ENCODE data around the gene ADAM19.

Gene ADAM19

DNA sequence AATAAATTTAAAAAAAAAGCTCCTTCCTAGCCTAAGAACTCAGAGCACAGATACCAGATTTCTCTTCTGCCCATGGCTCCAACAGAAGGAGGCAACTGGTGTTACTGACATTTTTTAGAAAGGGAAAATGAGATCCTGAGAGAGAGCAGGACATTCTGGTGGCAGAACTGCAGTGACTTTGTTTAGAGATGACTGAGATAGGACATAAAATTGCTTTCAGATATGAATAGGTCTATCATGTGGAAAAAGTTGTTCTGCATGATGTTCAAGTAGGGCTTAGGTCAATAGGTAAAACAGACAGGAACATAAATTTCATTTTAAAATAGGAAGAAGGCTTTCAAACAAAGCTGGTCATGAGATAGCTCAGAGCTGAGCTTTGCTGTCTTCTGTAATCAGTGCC, 66.0 kb downstream of the ADAM19 start:
- no peaks in the 10 kb centered on the region for H3K27me3 ChIP-seq (ENCODE audit: low read depth, low read length)
- no peak overlapping the region for H3K4me3 ChIP-seq (ENCODE audit: low read depth in 1 of 2, low read length in 2 of 2)
- no peak overlapping the region for H3K27ac ChIP-seq (ENCODE audit: low read length)
- peaks cover 5 to 20% of the 10 kb centered on the region in 2 donors for H3K4me1 ChIP-seq (ENCODE audit: control insufficient read depth in 1 of 2, insufficient read depth in 2 of 2, low read length in 2 of 2)
- peaks cover 28 to 41% of the 10 kb centered on the region in 2 donors for H3K36me3 ChIP-seq (ENCODE audit: control insufficient read depth in 1 of 2, insufficient read depth in 2 of 2, low read length in 2 of 2)
- no peaks in the 10 kb centered on the region for H3K9me3 ChIP-seq (ENCODE audit: control insufficient read depth in 1 of 2, low read length in 2 of 2)

DNA sequence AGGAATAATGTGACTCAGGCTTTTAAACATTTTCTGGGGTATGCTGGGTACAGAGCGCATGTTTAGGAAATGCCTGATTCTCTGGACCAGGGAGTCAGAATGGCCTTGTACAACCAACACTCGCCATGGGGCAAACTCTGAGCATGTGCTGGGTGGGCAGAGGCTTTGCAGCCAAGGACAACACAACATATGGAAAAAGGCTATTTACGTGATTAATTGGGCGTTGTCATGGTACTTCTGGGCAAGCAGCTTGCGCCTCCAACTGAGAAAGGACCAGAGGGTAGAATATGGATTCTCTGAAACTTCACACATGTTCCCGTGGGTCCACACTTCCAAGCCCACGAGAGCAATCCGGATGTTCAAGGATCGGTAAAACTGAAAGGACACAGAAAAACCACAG, 66.5 kb downstream of the ADAM19 start:
- H3K4me1 ChIP-seq (ENCODE audit: control insufficient read depth in 1 of 2, insufficient read depth in 2 of 2, low read length in 2 of 2), result peaks cover 5 to 20% of the 10 kb centered on the region in 2 donors
- no peak overlapping the region for H3K27ac ChIP-seq (ENCODE audit: low read length)
- H3K27me3 ChIP-seq (ENCODE audit: low read depth, low read length), result no peaks in the 10 kb centered on the region
- H3K4me3 ChIP-seq (ENCODE audit: low read depth in 1 of 2, low read length in 2 of 2), result no peak overlapping the region
- H3K9me3 ChIP-seq (ENCODE audit: control insufficient read depth in 1 of 2, low read length in 2 of 2), result no peaks in the 10 kb centered on the region
- H3K36me3 ChIP-seq (ENCODE audit: control insufficient read depth in 1 of 2, insufficient read depth in 2 of 2, low read length in 2 of 2), result peaks cover 28 to 40% of the 10 kb centered on the region in 2 donors

DNA sequence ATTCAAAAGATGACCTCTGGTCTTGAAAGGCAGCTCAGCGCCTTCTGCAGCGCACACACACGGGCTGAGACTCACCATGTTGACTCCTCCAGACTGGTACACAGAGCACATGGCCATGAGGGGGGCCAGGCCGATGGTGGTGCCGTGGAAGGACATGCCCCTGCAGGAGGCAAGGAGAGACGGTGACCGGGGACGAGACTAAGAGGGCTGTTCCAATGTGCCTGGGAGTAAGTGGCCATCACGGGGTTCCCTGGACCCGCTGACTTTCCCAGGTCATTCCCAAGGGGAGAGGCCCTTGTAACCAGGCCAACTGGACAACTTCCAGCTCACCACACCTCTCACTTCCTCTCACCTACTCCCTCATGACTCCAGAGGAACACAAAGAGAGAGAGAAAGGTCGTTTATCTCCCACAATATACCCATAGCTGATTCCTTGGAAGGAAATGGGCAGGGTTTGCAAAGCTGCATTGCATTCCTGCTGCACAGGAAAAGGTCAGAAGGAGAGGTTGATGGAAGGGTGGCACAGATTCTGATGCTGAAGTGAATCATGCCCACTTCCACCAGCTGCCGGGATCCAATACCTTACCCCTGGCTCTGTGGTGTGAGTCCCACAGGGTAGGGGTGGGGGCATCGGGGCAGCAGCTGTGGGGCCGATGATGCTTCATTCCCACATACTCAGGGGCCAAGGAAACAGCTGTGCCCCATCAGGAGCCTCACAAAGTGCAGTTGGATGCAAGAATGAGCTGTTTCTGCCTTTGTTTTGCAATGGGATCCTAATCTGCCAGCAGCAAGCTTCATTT, 68.4 kb downstream of the ADAM19 start:
- H3K27me3 ChIP-seq (ENCODE audit: low read depth, low read length), result no peaks in the 10 kb centered on the region
- H3K27ac ChIP-seq (ENCODE audit: low read length), result no peak overlapping the region
- H3K4me3 ChIP-seq (ENCODE audit: low read depth in 1 of 2, low read length in 2 of 2), result no peak overlapping the region
- peaks cover 5 to 21% of the 10 kb centered on the region in 2 donors for H3K4me1 ChIP-seq (ENCODE audit: control insufficient read depth in 1 of 2, insufficient read depth in 2 of 2, low read length in 2 of 2)
- H3K36me3 ChIP-seq (ENCODE audit: control insufficient read depth in 1 of 2, insufficient read depth in 2 of 2, low read length in 2 of 2), result peaks cover 22 to 45% of the 10 kb centered on the region in 2 donors
- H3K9me3 ChIP-seq (ENCODE audit: control insufficient read depth in 1 of 2, low read length in 2 of 2), result no peaks in the 10 kb centered on the region

DNA sequence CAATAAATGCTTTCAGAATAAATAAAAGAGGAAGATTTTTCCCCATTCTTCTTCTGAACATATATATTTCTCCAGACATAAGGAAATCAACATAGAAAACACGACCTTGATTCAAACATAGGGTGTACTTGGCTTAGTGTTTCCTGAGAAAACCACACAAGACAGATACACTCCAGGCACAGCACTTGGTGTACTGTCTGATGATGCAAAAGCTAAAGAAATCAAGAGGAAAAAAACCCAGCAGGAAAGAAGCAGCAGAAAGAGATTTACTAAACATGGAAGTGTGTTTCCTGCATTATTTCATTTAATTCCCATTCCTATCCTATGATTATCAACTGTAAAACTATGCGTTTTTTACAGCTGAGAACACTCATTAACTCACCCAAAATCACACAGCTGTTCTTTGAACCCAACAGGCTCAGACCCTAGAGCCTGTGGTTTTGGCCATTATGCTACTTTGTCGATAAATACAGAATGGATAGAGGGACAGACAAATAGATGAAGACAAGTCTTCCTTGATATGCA, 69.4 kb downstream of the ADAM19 start:
- Histone ChIP-seq H3K27ac (ENCODE audit: low read length) (no peak overlapping the region), H3K36me3 (ENCODE audit: control insufficient read depth in 1 of 2, insufficient read depth in 2 of 2, low read length in 2 of 2) (peaks cover 29 to 52% of the 10 kb centered on the region in 2 donors), H3K27me3 (ENCODE audit: low read depth, low read length) (no peaks in the 10 kb centered on the region), H3K9me3 (ENCODE audit: control insufficient read depth in 1 of 2, low read length in 2 of 2) (no peaks in the 10 kb centered on the region), H3K4me3 (ENCODE audit: low read depth in 1 of 2, low read length in 2 of 2) (no peak overlapping the region), H3K4me1 (ENCODE audit: control insufficient read depth in 1 of 2, insufficient read depth in 2 of 2, low read length in 2 of 2) (peaks cover 8 to 15% of the 10 kb centered on the region in 2 donors)

DNA sequence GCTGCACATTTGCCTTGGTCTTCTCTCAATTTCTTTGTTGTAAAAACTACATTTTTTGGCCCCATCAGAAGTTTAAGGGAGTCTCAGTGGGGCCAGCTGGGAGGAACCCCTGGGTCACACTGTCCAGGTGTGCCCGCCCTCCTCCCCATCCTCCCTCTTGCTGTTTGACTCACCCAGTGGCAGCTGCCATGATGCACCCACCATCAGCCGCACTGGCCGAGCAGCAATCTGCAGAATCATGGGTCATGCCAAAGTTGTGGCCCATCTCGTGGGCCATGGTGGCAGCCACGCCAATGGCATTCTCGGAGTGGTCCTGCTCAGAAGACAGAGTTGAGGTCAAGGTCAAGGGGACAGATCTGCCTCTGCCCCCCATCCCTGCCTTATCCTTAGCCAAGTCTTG, 70.1 kb downstream of the ADAM19 start:
- Histone ChIP-seq H3K27me3 (ENCODE audit: low read depth, low read length) (no peaks in the 10 kb centered on the region), H3K4me3 (ENCODE audit: low read depth in 1 of 2, low read length in 2 of 2) (no peak overlapping the region), H3K27ac (ENCODE audit: low read length) (no peak overlapping the region), H3K9me3 (ENCODE audit: control insufficient read depth in 1 of 2, low read length in 2 of 2) (no peaks in the 10 kb centered on the region), H3K36me3 (ENCODE audit: control insufficient read depth in 1 of 2, insufficient read depth in 2 of 2, low read length in 2 of 2) (peaks cover 35 to 58% of the 10 kb centered on the region in 2 donors), H3K4me1 (ENCODE audit: control insufficient read depth in 1 of 2, insufficient read depth in 2 of 2, low read length in 2 of 2) (peaks cover 8 to 11% of the 10 kb centered on the region in 2 donors)

DNA sequence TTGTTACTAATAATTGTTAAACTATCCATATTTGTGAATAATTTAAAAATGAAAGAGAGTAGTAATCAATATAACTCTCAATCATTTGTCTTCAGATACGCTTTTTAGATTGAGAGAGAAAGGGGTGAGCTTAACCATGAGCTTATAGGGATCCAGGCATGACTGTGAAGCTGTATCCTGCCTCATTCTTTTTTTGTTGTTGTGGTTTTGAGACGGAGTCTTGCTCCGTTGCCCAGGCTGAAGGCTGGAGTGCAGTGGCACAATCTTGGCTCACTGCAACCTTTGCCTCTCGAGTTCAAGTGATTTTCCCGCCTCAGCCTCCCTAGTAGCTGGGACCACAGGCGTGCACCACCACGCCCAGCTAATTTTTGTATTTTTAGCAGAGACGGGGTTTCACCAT, 71.5 kb downstream of the ADAM19 start:
- Histone ChIP-seq H3K4me3 (ENCODE audit: low read depth in 1 of 2, low read length in 2 of 2) (no peak overlapping the region), H3K27ac (ENCODE audit: low read length) (no peak overlapping the region), H3K36me3 (ENCODE audit: control insufficient read depth in 1 of 2, insufficient read depth in 2 of 2, low read length in 2 of 2) (peaks cover 34 to 60% of the 10 kb centered on the region in 2 donors)

DNA sequence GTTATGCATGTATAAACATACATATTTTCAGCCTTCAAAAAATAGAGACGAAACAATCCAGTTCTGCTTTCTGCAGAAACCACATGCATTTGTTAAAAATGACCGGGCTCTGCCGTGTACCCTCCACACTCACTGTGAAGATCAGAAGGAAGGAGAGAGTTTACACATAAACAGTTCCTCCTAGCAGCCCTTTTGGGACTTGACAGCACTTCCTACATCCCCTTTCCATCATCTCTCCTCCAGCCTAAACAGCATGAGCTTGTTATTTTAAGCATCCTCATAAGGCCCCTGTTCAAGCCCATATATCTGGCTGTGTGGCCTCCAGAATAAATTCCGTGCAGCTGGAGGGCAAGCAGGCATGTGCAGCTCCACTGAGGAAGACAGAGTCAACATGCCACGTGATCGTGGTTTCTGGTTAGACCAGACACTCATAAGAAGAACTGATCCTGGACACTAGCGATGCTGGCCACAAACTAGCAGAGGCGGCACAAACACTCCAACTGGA, 73.4 kb downstream of the ADAM19 start:
- no peaks in the 10 kb centered on the region for H3K27me3 ChIP-seq (ENCODE audit: low read depth, low read length)
- H3K36me3 ChIP-seq (ENCODE audit: control insufficient read depth in 1 of 2, insufficient read depth in 2 of 2, low read length in 2 of 2), result peaks cover 26 to 48% of the 10 kb centered on the region in 2 donors
- peaks cover 6 to 7% of the 10 kb centered on the region in 2 donors for H3K4me1 ChIP-seq (ENCODE audit: control insufficient read depth in 1 of 2, insufficient read depth in 2 of 2, low read length in 2 of 2)
- no peak overlapping the region for H3K4me3 ChIP-seq (ENCODE audit: low read depth in 1 of 2, low read length in 2 of 2)
- no peaks in the 10 kb centered on the region for H3K9me3 ChIP-seq (ENCODE audit: control insufficient read depth in 1 of 2, low read length in 2 of 2)
- H3K27ac ChIP-seq (ENCODE audit: low read length), result no peak overlapping the region

More for the DNA sequence above, 71.5 kb downstream of the ADAM19 start:
- Histone ChIP-seq H3K9me3 (ENCODE audit: control insufficient read depth in 1 of 2, low read length in 2 of 2) (no peaks in the 10 kb centered on the region), H3K4me1 (ENCODE audit: control insufficient read depth in 1 of 2, insufficient read depth in 2 of 2, low read length in 2 of 2) (peaks cover 8 to 11% of the 10 kb centered on the region in 2 donors), H3K27me3 (ENCODE audit: low read depth, low read length) (no peaks in the 10 kb centered on the region)

DNA sequence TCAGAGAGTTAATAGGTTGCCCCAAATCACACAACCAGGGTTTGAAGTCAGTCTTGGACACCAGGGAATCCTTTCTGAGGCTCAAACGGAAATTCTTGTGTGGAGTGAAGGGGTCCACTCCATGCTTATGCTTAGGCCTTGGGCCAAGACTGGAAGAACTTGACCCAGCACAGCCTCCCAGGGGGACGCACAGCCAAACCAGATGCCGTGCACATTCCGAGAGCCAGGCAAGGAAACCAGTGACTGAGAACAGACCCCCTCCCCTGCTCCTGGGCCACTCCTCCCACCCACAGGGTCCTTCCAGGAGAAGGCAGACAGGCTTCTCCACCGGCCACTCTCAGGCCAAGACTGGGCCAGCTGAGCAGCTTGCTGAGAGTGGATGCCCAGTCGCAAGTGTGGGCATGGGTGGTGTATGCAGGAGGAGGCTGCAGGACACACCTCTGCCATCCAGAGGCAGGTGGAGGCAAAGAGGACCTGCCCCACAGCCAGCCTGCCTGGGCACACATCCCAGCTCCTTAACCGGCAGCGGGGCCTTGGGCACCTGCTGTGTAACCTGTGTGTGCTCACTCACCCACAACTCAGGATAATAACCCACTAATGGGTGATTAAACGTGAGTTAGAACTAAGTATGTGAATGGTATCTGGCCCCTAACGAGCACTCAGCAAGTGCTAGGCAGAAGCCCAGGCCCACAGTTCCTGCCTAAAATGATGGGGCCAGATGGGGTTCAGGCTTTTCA, 77.5 kb downstream of the ADAM19 start:
- peaks cover 4 to 5% of the 10 kb centered on the region in 2 donors for H3K4me1 ChIP-seq (ENCODE audit: control insufficient read depth in 1 of 2, insufficient read depth in 2 of 2, low read length in 2 of 2)
- H3K27me3 ChIP-seq (ENCODE audit: low read depth, low read length), result no peaks in the 10 kb centered on the region
- H3K4me3 ChIP-seq (ENCODE audit: low read depth in 1 of 2, low read length in 2 of 2), result no peak overlapping the region
- peaks cover 26 to 54% of the 10 kb centered on the region in 2 donors for H3K36me3 ChIP-seq (ENCODE audit: control insufficient read depth in 1 of 2, insufficient read depth in 2 of 2, low read length in 2 of 2)
- H3K27ac ChIP-seq (ENCODE audit: low read length), result no peak overlapping the region
- H3K9me3 ChIP-seq (ENCODE audit: control insufficient read depth in 1 of 2, low read length in 2 of 2), result no peaks in the 10 kb centered on the region

DNA sequence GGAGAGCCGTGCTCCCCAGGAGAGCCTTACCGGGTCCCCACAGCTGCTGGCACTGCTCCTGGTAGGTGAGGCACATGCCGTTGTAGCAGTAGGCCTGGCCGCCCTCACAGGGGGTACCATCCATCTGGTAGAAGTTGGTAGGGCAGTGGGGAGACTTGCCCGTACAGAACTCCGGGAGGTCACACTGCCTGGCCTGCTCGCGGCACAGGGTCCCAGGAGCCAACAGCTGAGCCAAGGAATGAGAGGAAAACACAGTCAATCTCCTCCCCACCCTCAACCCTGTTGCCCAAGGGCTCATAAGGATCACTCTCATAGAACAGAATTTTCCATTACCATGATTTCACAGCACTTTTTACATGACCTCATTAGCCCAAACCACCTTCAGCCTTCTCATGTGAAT, 78.7 kb downstream of the ADAM19 start:
- Histone ChIP-seq H3K27ac (ENCODE audit: low read length) (no peak overlapping the region), H3K4me1 (ENCODE audit: control insufficient read depth in 1 of 2, insufficient read depth in 2 of 2, low read length in 2 of 2) (no peaks in the 10 kb centered on the region), H3K27me3 (ENCODE audit: low read depth, low read length) (no peaks in the 10 kb centered on the region), H3K9me3 (ENCODE audit: control insufficient read depth in 1 of 2, low read length in 2 of 2) (no peaks in the 10 kb centered on the region), H3K4me3 (ENCODE audit: low read depth in 1 of 2, low read length in 2 of 2) (no peak overlapping the region), H3K36me3 (ENCODE audit: control insufficient read depth in 1 of 2, insufficient read depth in 2 of 2, low read length in 2 of 2) (peaks cover 17 to 51% of the 10 kb centered on the region in 2 donors)

DNA sequence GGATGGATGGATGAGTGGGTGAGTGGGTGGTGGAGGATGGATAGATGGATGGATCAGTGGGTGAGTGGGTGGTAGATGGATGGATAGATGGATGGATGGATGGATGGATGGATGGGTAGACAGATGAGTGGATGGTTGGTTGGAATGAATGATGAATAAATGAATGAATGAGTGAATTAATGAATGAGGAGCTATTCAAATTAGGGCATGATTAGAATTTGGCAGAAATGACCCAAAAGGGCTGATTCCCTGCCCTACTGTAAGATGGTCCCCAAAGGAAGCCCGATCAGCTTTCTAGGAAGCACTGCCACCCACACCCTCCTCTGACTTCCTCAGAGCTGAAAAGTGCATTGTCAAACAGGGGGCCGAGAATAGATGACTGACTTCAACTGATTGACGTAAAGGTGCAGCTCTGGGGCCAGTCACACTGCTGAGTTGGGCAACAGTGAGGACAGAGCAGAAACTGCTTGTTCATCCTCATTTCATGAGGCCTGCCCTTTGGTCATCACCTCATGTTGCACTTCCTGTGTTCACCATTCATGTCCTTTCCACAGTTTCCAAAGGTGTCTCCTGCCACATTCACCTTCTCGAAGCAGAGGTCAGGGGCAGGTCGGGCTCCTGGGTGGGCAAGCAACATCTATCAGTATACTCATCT, 81.3 kb downstream of the ADAM19 start:
- Histone ChIP-seq H3K27me3 (ENCODE audit: low read depth, low read length) (no peaks in the 10 kb centered on the region), H3K36me3 (ENCODE audit: control insufficient read depth in 1 of 2, insufficient read depth in 2 of 2, low read length in 2 of 2) (peaks cover 16 to 58% of the 10 kb centered on the region in 2 donors), H3K4me1 (ENCODE audit: control insufficient read depth in 1 of 2, insufficient read depth in 2 of 2, low read length in 2 of 2) (no peaks in the 10 kb centered on the region), H3K27ac (ENCODE audit: low read length) (no peak overlapping the region), H3K4me3 (ENCODE audit: low read depth in 1 of 2, low read length in 2 of 2) (no peak overlapping the region), H3K9me3 (ENCODE audit: control insufficient read depth in 1 of 2, low read length in 2 of 2) (no peaks in the 10 kb centered on the region)

DNA sequence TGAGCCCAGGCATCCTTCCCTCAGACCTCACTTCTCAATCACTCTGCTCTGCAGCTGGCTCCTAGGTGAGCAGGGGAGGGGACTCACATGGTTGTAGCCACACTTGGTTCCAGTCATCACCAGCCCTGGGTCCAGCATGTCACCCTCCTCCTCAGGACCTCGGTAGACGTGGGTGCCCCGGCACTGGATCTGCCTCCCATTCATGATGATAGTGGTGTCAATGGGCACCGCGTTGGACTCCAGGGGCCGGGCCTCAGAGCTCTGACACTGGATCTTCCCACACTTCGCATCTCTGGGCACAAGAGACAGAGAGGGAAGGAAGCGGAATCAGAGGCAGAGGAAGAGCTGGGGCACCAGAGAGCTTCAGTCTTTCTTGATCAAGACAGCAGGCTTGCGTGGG, 82.7 kb downstream of the ADAM19 start:
- no peaks in the 10 kb centered on the region for H3K27me3 ChIP-seq (ENCODE audit: low read depth, low read length)
- H3K4me3 ChIP-seq (ENCODE audit: low read depth in 1 of 2, low read length in 2 of 2), result no peak overlapping the region
- no peaks in the 10 kb centered on the region for H3K9me3 ChIP-seq (ENCODE audit: control insufficient read depth in 1 of 2, low read length in 2 of 2)
- no peaks in the 10 kb centered on the region for H3K4me1 ChIP-seq (ENCODE audit: control insufficient read depth in 1 of 2, insufficient read depth in 2 of 2, low read length in 2 of 2)
- peaks cover 19 to 70% of the 10 kb centered on the region in 2 donors for H3K36me3 ChIP-seq (ENCODE audit: control insufficient read depth in 1 of 2, insufficient read depth in 2 of 2, low read length in 2 of 2)
- no peak overlapping the region for H3K27ac ChIP-seq (ENCODE audit: low read length)
